Caco-2 (cell line): ENCODE results near the gene KCNC1. TPM values are rescaled to one million over a fixed set of nuclear protein-coding genes. Genes with fewer than 3 reads are reported as not detected.

Source experiments
- BruUV-seq: library from RNA; stranded (reverse); fragments of 400-500 nt; replicated peaks from 2 replicates; lab custom pipeline; 2021; lab: Mats Ljungman, UMichigan
- CTCF ChIA-PET: fragments of 300-600 bp; sonication (Branson Sonifier 250); formaldehyde crosslinking; loops from one replicate; lab custom pipeline; 2022; ENCODE audit warnings: antibody characterized with exemption; lab: Charles Lee
- POLR2A ChIA-PET: fragments of 300-600 bp; sonication (Branson Sonifier 250); formaldehyde crosslinking; loops from one replicate; lab custom pipeline; 2022; ENCODE audit warnings: antibody characterized with exemption; lab: Charles Lee
- DNase-seq, 2 experiments: peaks; one replicate each; pipeline versions ENCODE4 v3.0.0 to v3.0.0-alpha.2; 2020 to 2022
- H3K27me3 ChIP-seq: replicated peaks from 2 replicates; pipeline ENCODE4 v1.6.0; 2011; ENCODE audit warnings: low read length; ENCODE audit not compliant: control insufficient read depth, insufficient read depth
- H3K36me3 ChIP-seq: 2 replicates; pipeline ENCODE4 v1.5.1; 2011; ENCODE audit warnings: low read length; ENCODE audit not compliant: control insufficient read depth, insufficient read depth
- H3K4me1 ChIP-seq: fragments of 250-450 bp; sonication (Bioruptor Pico); 2 replicates; pipeline ENCODE4 v1.5.1; 2020; ENCODE audit warnings: mild to moderate bottlenecking
- H3K4me3 ChIP-seq: 2 replicates; pipeline ENCODE4 v1.5.1; 2011; ENCODE audit warnings: low read depth, mild to moderate bottlenecking, control low read depth, low read length
- H3K9me3 ChIP-seq: fragments of 250-450 bp; sonication (Bioruptor Pico); 2 replicates; pipeline ENCODE4 v1.5.1; 2020; ENCODE audit warnings: mild to moderate bottlenecking, moderate library complexity
- H3K27ac Mint-ChIP-seq: one replicate; pipeline ENCODE4 v1.8.0; 2022; ENCODE audit warnings: mixed read lengths; ENCODE audit not compliant: unreplicated experiment
- H3K27me3 Mint-ChIP-seq: one replicate; pipeline ENCODE4 v1.8.0; 2022; ENCODE audit warnings: mixed read lengths; ENCODE audit not compliant: insufficient read depth, unreplicated experiment
- H3K36me3 Mint-ChIP-seq: one replicate; pipeline ENCODE4 v1.8.0; 2022; ENCODE audit warnings: mild to moderate bottlenecking, mixed read lengths; ENCODE audit not compliant: insufficient read depth, unreplicated experiment
- H3K4me1 Mint-ChIP-seq: one replicate; pipeline ENCODE4 v1.8.0; 2022; ENCODE audit warnings: low read depth, mixed read lengths; ENCODE audit not compliant: unreplicated experiment
- H3K4me3 Mint-ChIP-seq: one replicate; pipeline ENCODE4 v1.8.0; 2022; ENCODE audit warnings: mild to moderate bottlenecking, moderate library complexity, mixed read lengths; ENCODE audit not compliant: unreplicated experiment
- H3K9me3 Mint-ChIP-seq: one replicate; pipeline ENCODE4 v1.8.0; 2022; ENCODE audit warnings: mixed read lengths; ENCODE audit not compliant: unreplicated experiment
- CTCF ChIP-seq, 2 experiments: fragments of 200-600 bp in 1 of 2; IDR thresholded peaks; 1 replicate in 1 of 2; 2 replicates in 1 of 2; pipeline versions ENCODE4 v1.5.1 to v1.8.0; 2011 to 2022; ENCODE audit warnings: antibody characterized with exemption in 1 of 2, control low read depth in 1 of 2, inconsistent platforms in 1 of 2, low read depth in 1 of 2, low read length in 1 of 2, mild to moderate bottlenecking in 1 of 2, moderate library complexity in 1 of 2; ENCODE audit not compliant: insufficient read depth in 1 of 2, severe bottlenecking in 1 of 2, unreplicated experiment in 1 of 2
- intact Hi-C: fragments of 100-400 bp; cut with micrococcal nuclease; formaldehyde crosslinking; loops from one replicate; pipeline ENCODE4 v1.10.0; 2022; ENCODE audit not compliant: unreplicated experiment
- total RNA-seq: library from RNA; stranded (reverse); gene quantifications from 2 replicates; pipeline ENCODE4 v1.2.3, GENCODE V29; 2022

The KCNC1 gene
- total RNA-seq, 1 experiment from 2014 or later, result 0.07 TPM

- H3K27ac Mint-ChIP-seq, result no peak overlapping the region
- H3K27me3 Mint-ChIP-seq, result peaks cover 14% of the 10 kb centered on the region
- no peak for DNase-seq
- POLR2A ChIA-PET, result no interaction called here
- H3K4me1 ChIP-seq, result no peaks in the 10 kb centered on the region
- intact Hi-C loops, result no loop called here
- H3K9me3 ChIP-seq, result no peaks in the 10 kb centered on the region
- no peaks in the 10 kb centered on the region for H3K36me3 ChIP-seq
- no peaks in the 10 kb centered on the region for H3K4me1 Mint-ChIP-seq
- H3K9me3 Mint-ChIP-seq, result peaks cover 13% of the 10 kb centered on the region
- peaks cover 4% of the 10 kb centered on the region for H3K27me3 ChIP-seq
- no peak overlapping the region for H3K4me3 Mint-ChIP-seq
- peaks cover 4% of the 10 kb centered on the region for H3K36me3 Mint-ChIP-seq
- no peak overlapping the region for H3K4me3 ChIP-seq
- CTCF ChIA-PET, result interaction anchor here (0.6 kb wide), 1 partner anchor 23 kb away, joined by 3 read pairs; no protein-coding TSS in a partner anchor
- TF ChIP-seq CTCF (IDR thresholded peaks at IDR 0.05; ENCODE audit: insufficient read depth in 1 of 2, low read depth in 1 of 2, low read length in 1 of 2, severe bottlenecking in 1 of 2, unreplicated experiment in 1 of 2), result no peak
- no TSS peak for BruUV-seq
Measured at GRCh38 chr11:17707830-17708229, 26.8 kb upstream of the KCNC1 start.

GRCh38 chr11:17711836-17712235 lies 22.7 kb upstream of the KCNC1 start:
- peaks cover 6% of the 10 kb centered on the region for H3K27me3 Mint-ChIP-seq
- no peaks in the 10 kb centered on the region for H3K36me3 Mint-ChIP-seq
- H3K4me1 Mint-ChIP-seq, result no peaks in the 10 kb centered on the region
- ChIA-PET CTCF (interaction anchor here (2.2 kb wide), 1 partner anchor 19 kb away, joined by 13 read pairs; no protein-coding TSS in a partner anchor), POLR2A (no interaction called here)
- BruUV-seq, result no TSS peak
- no peak for DNase-seq
- H3K4me3 Mint-ChIP-seq, result no peak overlapping the region
- Histone ChIP-seq H3K9me3 (no peaks in the 10 kb centered on the region), H3K4me3 (no peak overlapping the region), H3K4me1 (no peaks in the 10 kb centered on the region), H3K36me3 (no peaks in the 10 kb centered on the region), H3K27me3 (peaks cover 4% of the 10 kb centered on the region)
- intact Hi-C loops, result loop anchor here (1.0 kb wide), 1 partner anchor 14 kb away; no protein-coding TSS in a partner anchor
- H3K9me3 Mint-ChIP-seq, result no peaks in the 10 kb centered on the region
- no peak overlapping the region for H3K27ac Mint-ChIP-seq
- no peak for TF ChIP-seq CTCF (IDR thresholded peaks at IDR 0.05; ENCODE audit: insufficient read depth in 1 of 2, low read depth in 1 of 2, low read length in 1 of 2, severe bottlenecking in 1 of 2, unreplicated experiment in 1 of 2)

- ChIA-PET POLR2A (no interaction called here), CTCF (no interaction called here)
- no peak overlapping the region for H3K4me3 Mint-ChIP-seq
- no peaks in the 10 kb centered on the region for H3K36me3 Mint-ChIP-seq
- H3K9me3 ChIP-seq, result no peaks in the 10 kb centered on the region
- H3K36me3 ChIP-seq, result no peaks in the 10 kb centered on the region
- H3K27me3 ChIP-seq, result peaks cover 2% of the 10 kb centered on the region
- no peak overlapping the region for H3K4me3 ChIP-seq
- DNase-seq, result no peak
- no peak for TF ChIP-seq CTCF (IDR thresholded peaks at IDR 0.05; ENCODE audit: insufficient read depth in 1 of 2, low read depth in 1 of 2, low read length in 1 of 2, severe bottlenecking in 1 of 2, unreplicated experiment in 1 of 2)
- no peak overlapping the region for H3K27ac Mint-ChIP-seq
- BruUV-seq, result no TSS peak
- peaks cover 6% of the 10 kb centered on the region for H3K27me3 Mint-ChIP-seq
- no peaks in the 10 kb centered on the region for H3K4me1 ChIP-seq
- intact Hi-C loops, result no loop called here
- no peaks in the 10 kb centered on the region for H3K9me3 Mint-ChIP-seq
- no peaks in the 10 kb centered on the region for H3K4me1 Mint-ChIP-seq
Measured at GRCh38 chr11:17713851-17714250, 20.7 kb upstream of the KCNC1 start.
